ENCODE measurements around the gene DNER.

Gene DNER

GRCh38 chr2:229669841-229670240 lies 44.5 kb downstream of the DNER start:
- no peak for DNase-seq (ENCODE audit: low read depth in 2 of 2)

- DNase-seq (ENCODE audit: low read depth in 2 of 2): no peak
Observed at GRCh38 chr2:229666811-229667210, 47.5 kb downstream of the DNER start.

GRCh38 chr2:229665158-229665557 lies 49.2 kb downstream of the DNER start:
- no peak for DNase-seq (ENCODE audit: low read depth in 2 of 2)

- no peak for DNase-seq (ENCODE audit: low read depth in 2 of 2)
Observed at GRCh38 chr2:229661478-229661877, 52.9 kb downstream of the DNER start.

GRCh38 chr2:229660951-229661350 lies 53.4 kb downstream of the DNER start:
- DNase-seq (ENCODE audit: low read depth in 2 of 2): no peak

- DNase-seq (ENCODE audit: low read depth in 2 of 2): no peak
Observed at GRCh38 chr2:229660391-229660790, 54.0 kb downstream of the DNER start.

GRCh38 chr2:229658004-229658403 lies 56.4 kb downstream of the DNER start:
- no peak for DNase-seq (ENCODE audit: low read depth in 2 of 2)

- no peak for DNase-seq (ENCODE audit: low read depth in 2 of 2)
Observed at GRCh38 chr2:229654437-229654836, 59.9 kb downstream of the DNER start.

- no peak for DNase-seq (ENCODE audit: low read depth in 2 of 2)
Observed at GRCh38 chr2:229653531-229653930, 60.8 kb downstream of the DNER start.

- no peak for DNase-seq (ENCODE audit: low read depth in 2 of 2)
Observed at GRCh38 chr2:229652796-229653195, 61.6 kb downstream of the DNER start.

GRCh38 chr2:229650901-229651300 lies 63.5 kb downstream of the DNER start:
- no peak for DNase-seq (ENCODE audit: low read depth in 2 of 2)

GRCh38 chr2:229650059-229650458 lies 64.3 kb downstream of the DNER start:
- DNase-seq (ENCODE audit: low read depth in 2 of 2): no peak

- DNase-seq (ENCODE audit: low read depth in 2 of 2): no peak
Observed at GRCh38 chr2:229646186-229646723, 68.1 kb downstream of the DNER start.

- DNase-seq (ENCODE audit: low read depth in 2 of 2): no peak
Observed at GRCh38 chr2:229642371-229642770, 72.0 kb downstream of the DNER start.

- DNase-seq (ENCODE audit: low read depth in 2 of 2): no peak
Observed at GRCh38 chr2:229641676-229642075, 72.7 kb downstream of the DNER start.

GRCh38 chr2:229640636-229641035 lies 73.7 kb downstream of the DNER start:
- no peak for DNase-seq (ENCODE audit: low read depth in 2 of 2)

GRCh38 chr2:229636571-229636970 lies 77.8 kb downstream of the DNER start:
- DNase-seq (ENCODE audit: low read depth in 2 of 2): no peak

GRCh38 chr2:229635371-229635680 lies 79.0 kb downstream of the DNER start:
- no peak for DNase-seq (ENCODE audit: low read depth in 2 of 2)

GRCh38 chr2:229634601-229635370 lies 79.6 kb downstream of the DNER start:
- DNase-seq (ENCODE audit: low read depth in 2 of 2): no peak

GRCh38 chr2:229633556-229633955 lies 80.8 kb downstream of the DNER start:
- no peak for DNase-seq (ENCODE audit: low read depth in 2 of 2)

- DNase-seq (ENCODE audit: low read depth in 2 of 2): no peak
Observed at GRCh38 chr2:229629039-229629438, 85.3 kb downstream of the DNER start.

GRCh38 chr2:229627728-229628127 lies 86.6 kb downstream of the DNER start:
- DNase-seq (ENCODE audit: low read depth in 2 of 2): no peak

- DNase-seq (ENCODE audit: low read depth in 2 of 2): no peak
Observed at GRCh38 chr2:229622495-229623355, 91.6 kb downstream of the DNER start.
